SHP77 treated with DMSO at 0.1 percent for 48 hours (cell line): ENCODE measurements around the gene PAPPA.

Experiments used
- DNase-seq: peaks from one replicate; lab custom pipeline; 2025; lab: John Stamatoyannopoulos, UW

Gene PAPPA

GRCh38 chr9:116232424-116233159 is 79.0 kb downstream of the PAPPA start:
- DNase-seq, result peak; percentile 56

GRCh38 chr9:116233160-116233530 is 79.6 kb downstream of the PAPPA start:
- no peak for DNase-seq

- DNase-seq, result no peak
Observed at GRCh38 chr9:116234081-116234480, 80.5 kb downstream of the PAPPA start.

GRCh38 chr9:116236979-116237378 is 83.4 kb downstream of the PAPPA start:
- no peak for DNase-seq

- no peak for DNase-seq
Observed at GRCh38 chr9:116237456-116237855, 83.9 kb downstream of the PAPPA start.

GRCh38 chr9:116238225-116238624 is 84.6 kb downstream of the PAPPA start:
- no peak for DNase-seq

GRCh38 chr9:116238776-116239340 is 85.3 kb downstream of the PAPPA start:
- DNase-seq, result no peak

GRCh38 chr9:116243708-116244107 is 90.1 kb downstream of the PAPPA start:
- DNase-seq, result no peak

GRCh38 chr9:116247284-116247683 is 93.7 kb downstream of the PAPPA start:
- DNase-seq, result no peak

- no peak for DNase-seq
Observed at GRCh38 chr9:116247791-116248374, 94.3 kb downstream of the PAPPA start.

GRCh38 chr9:116250891-116251290 is 97.3 kb downstream of the PAPPA start:
- DNase-seq, result no peak

- no peak for DNase-seq
Observed at GRCh38 chr9:116251366-116251765, 97.8 kb downstream of the PAPPA start.

- no peak for DNase-seq
Observed at GRCh38 chr9:116260531-116260930, 106.9 kb downstream of the PAPPA start.

- DNase-seq, result no peak
Observed at GRCh38 chr9:116262448-116262847, 108.9 kb downstream of the PAPPA start.

- DNase-seq, result peak; percentile 75
Observed at GRCh38 chr9:116264361-116264760, 110.8 kb downstream of the PAPPA start.

GRCh38 chr9:116267021-116267420 is 113.4 kb downstream of the PAPPA start:
- DNase-seq, result no peak

- no peak for DNase-seq
Observed at GRCh38 chr9:116269250-116269649, 115.7 kb downstream of the PAPPA start.

- DNase-seq, result no peak
Observed at GRCh38 chr9:116270546-116270945, 117.0 kb downstream of the PAPPA start.

- no peak for DNase-seq
Observed at GRCh38 chr9:116271340-116271739, 117.7 kb downstream of the PAPPA start.

- no peak for DNase-seq
Observed at GRCh38 chr9:116271991-116272390, 118.4 kb downstream of the PAPPA start.

GRCh38 chr9:116274293-116274692 is 120.7 kb downstream of the PAPPA start:
- no peak for DNase-seq

- DNase-seq, result no peak
Observed at GRCh38 chr9:116275418-116276195, 122.0 kb downstream of the PAPPA start.

- DNase-seq, result no peak
Observed at GRCh38 chr9:116276196-116276493, 122.6 kb downstream of the PAPPA start.
